Motor neuron (in vitro differentiated cells): ENCODE data around the gene CACNB2. TPM values are rescaled to one million over a fixed set of nuclear protein-coding genes. Genes with fewer than 3 reads are reported as not detected.
"Not testable (repeated sequence)": the region's sequence is repeated elsewhere in the genome, so short reads cannot be mapped to it uniquely, and the experiment has no call there.

ENCODE experiments used
- ATAC-seq, 8 experiments: fragments of 200-7000 bp; cut with Tn5 transposase; replicated peaks in 6 of 8; 2 replicates each; pipeline ENCODE4 v1.8.0; 2021; ENCODE audit warnings: mild to moderate bottlenecking in 8 of 8, moderate library complexity in 8 of 8
- H3K27ac ChIP-seq, 2 donors: fragments of 250-450 bp; sonication (Bioruptor Pico); 2 replicates each; pipeline ENCODE4 v1.9.0; 2021; ENCODE audit warnings: antibody characterized with exemption in 2 of 2, mild to moderate bottlenecking in 2 of 2, moderate library complexity in 1 of 2
- H3K4me1 ChIP-seq, 2 donors: fragments of 250-450 bp; sonication (Bioruptor Pico); replicated peaks in 1 of 2; 2 replicates each; pipeline ENCODE4 v1.6.1; 2021; ENCODE audit warnings: antibody characterized with exemption in 2 of 2, mild to moderate bottlenecking in 2 of 2, moderate library complexity in 1 of 2
- H3K4me3 ChIP-seq, 5 donors: fragments of 250-450 bp; sonication (Bioruptor Pico); 2 replicates each; pipeline ENCODE4 v1.9.0; 2021; ENCODE audit warnings: antibody characterized with exemption in 5 of 5, mild to moderate bottlenecking in 5 of 5, moderate library complexity in 4 of 5
- WGBS, 10 experiments: fragments of 450-650 bp; shearing (Covaris generic); methylation state at CpG; one replicate each; pipeline ENCODE4 v1.0.0; 2022; 5-methylcytosine and 5-hydroxymethylcytosine counted together
- in situ Hi-C, 9 experiments: fragments of 400-800 bp; cut with MboI; loops; one replicate each; pipeline ENCODE4 v1.15.0; 2021; ENCODE audit warnings: low sequenced_read_pairs in 9 of 9, low pct_unique_long_range_greater_than_20kb in 2 of 9; ENCODE audit not compliant: unreplicated experiment in 9 of 9
- total RNA-seq, 8 experiments: library from RNA; unstranded; fragments of 300-600 nt; gene quantifications; 2 replicates each; pipeline versions ENCODE4 v1.2.3 to v1.2.4, GENCODE V29; 2022

Gene CACNB2
- total RNA-seq, 8 experiments from 2014 or later, result 1.3 to 24.1 (median 5.1) TPM

GRCh38 chr10:18576586-18576985 is 436.4 kb downstream of the CACNB2 start:
- no peak overlapping the region for H3K27ac ChIP-seq
- in situ Hi-C loops, result no loop called here
- no peak overlapping the region for H3K4me3 ChIP-seq
- no peak for ATAC-seq
- no peaks in the 10 kb centered on the region for H3K4me1 ChIP-seq
- 88 to 100% (median 95%) methylated on average over 1 to 4 of the region's 6 CpGs; no CpG with 5 or more reads in 3 of the 10 experiments for WGBS, 10 experiments

GRCh38 chr10:18577823-18578685 is 437.8 kb downstream of the CACNB2 start:
- ATAC-seq, result no peak
- WGBS, 10 experiments, result 81 to 100% (median 89%) methylated on average over 1 to 10 of the region's 15 CpGs
- H3K4me1 ChIP-seq, result no peaks in the 10 kb centered on the region
- H3K27ac ChIP-seq, result no peak overlapping the region
- in situ Hi-C loops, result no loop called here
- H3K4me3 ChIP-seq, result no peak overlapping the region

- Histone ChIP-seq H3K4me1 (no peaks in the 10 kb centered on the region), H3K4me3 (no peak overlapping the region), H3K27ac (no peak overlapping the region)
- no peak for ATAC-seq
- in situ Hi-C loops, result no loop called here
- 80 to 100% (median 84%) methylated on average over 1 to 3 of the region's 3 CpGs; no CpG with 5 or more reads in 2 of the 10 experiments for WGBS, 10 experiments
Observed at GRCh38 chr10:18582803-18583202, 442.6 kb downstream of the CACNB2 start.

- WGBS, 10 experiments, result 39 to 83% (median 62%) methylated on average over 2 to 5 of the region's 5 CpGs
- in situ Hi-C loops, result no loop called here
- no peaks in the 10 kb centered on the region for H3K4me1 ChIP-seq
- no peak overlapping the region for H3K27ac ChIP-seq
- H3K4me3 ChIP-seq, result no peak overlapping the region
- ATAC-seq, result peak in 1 of 8 experiments; percentile 20
Observed at GRCh38 chr10:18583575-18584270, 443.5 kb downstream of the CACNB2 start.

- 87 to 100% (median 97%) methylated on average over 1 to 8 of the region's 10 CpGs; no CpG with 5 or more reads in 2 of the 10 experiments for WGBS, 10 experiments
- in situ Hi-C loops, H3K27ac ChIP-seq, H3K4me1 ChIP-seq, H3K4me3 ChIP-seq, ATAC-seq: not testable (repeated sequence)
Observed at GRCh38 chr10:18586637-18587036, 446.4 kb downstream of the CACNB2 start.

- in situ Hi-C loops, H3K27ac ChIP-seq, ATAC-seq, H3K4me3 ChIP-seq, H3K4me1 ChIP-seq: not testable (repeated sequence)
- 100% methylated on average over 1 of the region's 1 CpG; no CpG with 5 or more reads in 2 of the 10 experiments for WGBS, 10 experiments
Observed at GRCh38 chr10:18591141-18591540, 450.9 kb downstream of the CACNB2 start.

Other genes with a start within 250 kb of the CACNB2 start
- 1 to 10 TPM in 1 of 8 experiments, under 1 TPM in 2, not detected in 5; 0.10 to 2.1 (median 0.11) TPM for gene SLC39A12, start 188.5 kb upstream of the CACNB2 start, total RNA-seq